ENCODE data around the gene CAPZB. TPM values are rescaled to one million over a fixed set of nuclear protein-coding genes. Genes with fewer than 3 reads are reported as not detected.
"Not testable (repeated sequence)": the region's sequence is repeated elsewhere in the genome, so short reads cannot be mapped to it uniquely, and the experiment has no call there.

Gene CAPZB
- total RNA-seq, 1 experiment from 2014 or later: 491 TPM

DNA sequence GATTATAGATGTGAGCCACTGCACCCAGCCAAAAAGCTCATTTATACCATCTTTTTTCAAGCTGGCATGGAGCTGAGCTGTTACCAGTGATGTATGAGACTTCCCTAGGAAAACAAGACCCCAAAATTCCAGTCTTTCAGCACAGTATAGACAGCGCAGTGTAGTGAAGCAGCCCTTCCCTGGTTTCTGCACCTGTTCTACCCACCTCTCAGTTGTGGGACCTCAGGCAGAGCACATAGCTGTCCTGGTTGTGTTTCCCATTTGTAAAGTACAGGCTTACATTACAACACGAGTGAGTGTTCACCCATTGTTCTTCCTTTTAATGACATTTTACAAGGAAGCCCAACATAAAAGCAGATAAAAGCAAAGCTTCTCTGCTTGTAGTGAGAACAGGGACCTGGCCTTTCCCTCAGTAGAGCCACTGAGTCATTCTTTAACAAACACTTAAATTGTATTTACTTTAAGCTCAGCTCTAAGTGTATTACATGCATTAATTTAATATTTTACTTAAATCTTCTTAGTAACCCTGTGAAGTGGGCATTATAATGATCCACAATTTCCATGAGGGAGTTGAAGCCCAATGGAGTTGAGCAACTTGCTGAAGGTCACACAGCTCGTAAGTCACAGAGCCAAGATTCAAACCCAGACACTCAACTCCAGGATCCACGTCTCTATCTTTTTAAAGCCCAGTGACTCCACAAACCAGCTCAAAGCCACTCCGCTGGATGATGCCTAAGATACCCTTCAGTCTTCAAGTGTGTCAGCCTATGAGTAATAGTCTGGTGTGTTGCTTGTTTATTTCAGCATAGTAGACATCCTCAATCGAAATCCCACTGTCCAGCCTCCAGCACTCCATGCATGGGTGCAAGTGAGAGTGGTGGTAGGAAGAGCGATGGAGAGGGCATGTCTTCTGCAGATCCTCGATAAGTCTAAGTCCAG is 40.5 kb upstream of the CAPZB start:
- intact Hi-C loops (cut with micrococcal nuclease; ENCODE audit: unreplicated experiment) (no loop called here), in situ Hi-C loops (cut with HindIII; ENCODE audit: low pct_unique_long_range_greater_than_20kb, low sequenced_read_pairs) (no loop called here)
- Histone ChIP-seq H3K4me1 (ENCODE audit: control insufficient read depth, insufficient read depth, low read length) (no peaks in the 10 kb centered on the region), H3K27ac (ENCODE audit: low read length) (no peak overlapping the region), H3K27me3 (ENCODE audit: control insufficient read depth, insufficient read depth, low read length) (no peaks in the 10 kb centered on the region), H3K36me3 (ENCODE audit: control insufficient read depth, insufficient read depth, low read length) (no peaks in the 10 kb centered on the region), H3K9me3 (ENCODE audit: control insufficient read depth, insufficient read depth, low read depth, low read length) (no peaks in the 10 kb centered on the region), H3K4me3 (ENCODE audit: low read depth in 2 of 2, low read length in 2 of 2) (no peak overlapping the region)
- ChIA-PET POLR2A (interaction anchor here (0.6 to 0.7 kb wide), 3 partner anchors 9 to 29 kb away, joined by 6 to 10 read pairs (median 9); no protein-coding TSS in a partner anchor), CTCF (no interaction called here)
- BruUV-seq (replicated peaks): no TSS peak
- TF ChIP-seq CTCF (IDR thresholded peaks at IDR 0.05): no peak
- TF ChIP-seq SIN3A (IDR thresholded peaks at IDR 0.05; ENCODE audit: borderline replicate concordance, insufficient read depth, low read depth, low read length): no peak
- TF ChIP-seq, protein P1, sequence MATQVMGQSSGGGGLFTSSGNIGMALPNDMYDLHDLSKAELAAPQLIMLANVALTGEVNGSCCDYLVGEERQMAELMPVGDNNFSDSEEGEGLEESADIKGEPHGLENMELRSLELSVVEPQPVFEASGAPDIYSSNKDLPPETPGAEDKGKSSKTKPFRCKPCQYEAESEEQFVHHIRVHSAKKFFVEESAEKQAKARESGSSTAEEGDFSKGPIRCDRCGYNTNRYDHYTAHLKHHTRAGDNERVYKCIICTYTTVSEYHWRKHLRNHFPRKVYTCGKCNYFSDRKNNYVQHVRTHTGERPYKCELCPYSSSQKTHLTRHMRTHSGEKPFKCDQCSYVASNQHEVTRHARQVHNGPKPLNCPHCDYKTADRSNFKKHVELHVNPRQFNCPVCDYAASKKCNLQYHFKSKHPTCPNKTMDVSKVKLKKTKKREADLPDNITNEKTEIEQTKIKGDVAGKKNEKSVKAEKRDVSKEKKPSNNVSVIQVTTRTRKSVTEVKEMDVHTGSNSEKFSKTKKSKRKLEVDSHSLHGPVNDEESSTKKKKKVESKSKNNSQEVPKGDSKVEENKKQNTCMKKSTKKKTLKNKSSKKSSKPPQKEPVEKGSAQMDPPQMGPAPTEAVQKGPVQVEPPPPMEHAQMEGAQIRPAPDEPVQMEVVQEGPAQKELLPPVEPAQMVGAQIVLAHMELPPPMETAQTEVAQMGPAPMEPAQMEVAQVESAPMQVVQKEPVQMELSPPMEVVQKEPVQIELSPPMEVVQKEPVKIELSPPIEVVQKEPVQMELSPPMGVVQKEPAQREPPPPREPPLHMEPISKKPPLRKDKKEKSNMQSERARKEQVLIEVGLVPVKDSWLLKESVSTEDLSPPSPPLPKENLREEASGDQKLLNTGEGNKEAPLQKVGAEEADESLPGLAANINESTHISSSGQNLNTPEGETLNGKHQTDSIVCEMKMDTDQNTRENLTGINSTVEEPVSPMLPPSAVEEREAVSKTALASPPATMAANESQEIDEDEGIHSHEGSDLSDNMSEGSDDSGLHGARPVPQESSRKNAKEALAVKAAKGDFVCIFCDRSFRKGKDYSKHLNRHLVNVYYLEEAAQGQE (IDR thresholded peaks at IDR 0.05; ENCODE audit: insufficient read depth in 1 of 2, low read depth in 2 of 2, low read length in 1 of 2): no peak
- TF ChIP-seq POLR2AphosphoS5 (IDR thresholded peaks at IDR 0.05; ENCODE audit: low read depth, low read length): no peak
- TF ChIP-seq TCF7L2 (IDR thresholded peaks at IDR 0.05; ENCODE audit: low read depth, low read length): no peak
- ATAC-seq (0 out of 2 replicates have a peak, but pooled peaks have one; percentile 30), DNase-seq (ENCODE audit: low read depth, low spot score) (no peak)

- Histone ChIP-seq H3K36me3 (ENCODE audit: control insufficient read depth, insufficient read depth, low read length) (no peaks in the 10 kb centered on the region), H3K27me3 (ENCODE audit: control insufficient read depth, insufficient read depth, low read length) (no peaks in the 10 kb centered on the region), H3K4me1 (ENCODE audit: control insufficient read depth, insufficient read depth, low read length) (no peaks in the 10 kb centered on the region), H3K4me3 (ENCODE audit: low read depth in 2 of 2, low read length in 2 of 2) (no peak overlapping the region), H3K27ac (ENCODE audit: low read length) (no peak overlapping the region), H3K9me3 (ENCODE audit: control insufficient read depth, insufficient read depth, low read depth, low read length) (no peaks in the 10 kb centered on the region)
- BruUV-seq (replicated peaks): no TSS peak
- intact Hi-C loops (cut with micrococcal nuclease; ENCODE audit: unreplicated experiment): no loop called here
- DNase-seq (ENCODE audit: low read depth, low spot score) (no peak), ATAC-seq (no peak)
- ChIA-PET POLR2A (interaction anchor here (0.6 to 0.7 kb wide), 2 partner anchors 10 kb away, joined by 6 to 10 read pairs; no protein-coding TSS in a partner anchor), CTCF (no interaction called here)
- in situ Hi-C loops (cut with HindIII; ENCODE audit: low pct_unique_long_range_greater_than_20kb, low sequenced_read_pairs): no loop called here
- no peak for TF ChIP-seq TCF7L2 (IDR thresholded peaks at IDR 0.05; ENCODE audit: low read depth, low read length)
- TF ChIP-seq POLR2AphosphoS5 (IDR thresholded peaks at IDR 0.05; ENCODE audit: low read depth, low read length): no peak
- TF ChIP-seq, protein P1 (IDR thresholded peaks at IDR 0.05; ENCODE audit: insufficient read depth in 1 of 2, low read depth in 2 of 2, low read length in 1 of 2): no peak
- no peak for TF ChIP-seq SIN3A (IDR thresholded peaks at IDR 0.05; ENCODE audit: borderline replicate concordance, insufficient read depth, low read depth, low read length)
- no peak for TF ChIP-seq CTCF (IDR thresholded peaks at IDR 0.05)
These were observed 39.5 kb upstream of the CAPZB start for GRCh38 chr1:19524791-19525190.

DNA sequence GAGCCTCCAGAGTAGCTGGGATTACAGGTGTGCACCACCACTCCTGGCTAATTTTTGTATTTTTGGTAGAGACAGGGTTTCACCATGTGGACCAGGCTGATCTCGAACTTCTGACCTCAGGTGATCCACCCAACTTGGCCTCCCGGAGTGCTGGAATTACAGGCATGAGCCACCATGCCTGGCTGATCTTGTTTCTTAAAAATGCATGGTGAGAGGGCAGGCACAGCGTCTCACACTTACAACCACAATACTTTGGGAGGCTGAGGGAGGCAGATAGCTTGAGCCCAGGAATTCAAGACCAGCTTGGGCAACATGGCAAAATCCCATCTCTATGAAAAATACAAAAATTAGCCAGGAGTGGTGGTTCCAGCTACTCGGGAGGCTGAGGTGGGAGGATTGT is 37.2 kb upstream of the CAPZB start:
- H3K4me3 ChIP-seq (ENCODE audit: low read depth in 2 of 2, low read length in 2 of 2); H3K27me3 ChIP-seq (ENCODE audit: control insufficient read depth, insufficient read depth, low read length); ATAC-seq; H3K27ac ChIP-seq (ENCODE audit: low read length); DNase-seq (ENCODE audit: low read depth, low spot score); H3K36me3 ChIP-seq (ENCODE audit: control insufficient read depth, insufficient read depth, low read length); intact Hi-C loops (cut with micrococcal nuclease; ENCODE audit: unreplicated experiment); POLR2A ChIA-PET; H3K9me3 ChIP-seq (ENCODE audit: control insufficient read depth, insufficient read depth, low read depth, low read length); BruUV-seq (replicated peaks); in situ Hi-C loops (cut with HindIII; ENCODE audit: low pct_unique_long_range_greater_than_20kb, low sequenced_read_pairs); CTCF ChIA-PET; H3K4me1 ChIP-seq (ENCODE audit: control insufficient read depth, insufficient read depth, low read length): not testable (repeated sequence)
